DOHH2 (cell line): ENCODE data around the gene SERTAD2.

Experiments
- H3F3A ChIP-seq: fragments of 200-600 bp; sonication (generic), shearing (Covaris generic); 2 replicates; pipeline ENCODE4 v1.6.0; 2016; ENCODE audit warnings: antibody characterized with exemption, mild to moderate bottlenecking; ENCODE audit not compliant: control insufficient read depth, insufficient read depth
- H3K27ac ChIP-seq: fragments of 200-600 bp; sonication (generic); 2 replicates; pipeline ENCODE4 v1.5.1; 2014; ENCODE audit warnings: low read depth, mild to moderate bottlenecking, low read length, moderate library complexity
- H3K27me3 ChIP-seq: fragments of 200-600 bp; sonication (generic); 2 replicates; pipeline ENCODE4 v1.6.1; 2014; ENCODE audit warnings: mild to moderate bottlenecking, low read length, mixed read lengths; ENCODE audit not compliant: control insufficient read depth
- H3K36me3 ChIP-seq: fragments of 200-600 bp; sonication (generic); 2 replicates; pipeline ENCODE4 v1.6.1; 2014; ENCODE audit warnings: mild to moderate bottlenecking, low read length, moderate library complexity, mixed read lengths; ENCODE audit not compliant: control insufficient read depth
- H3K4me1 ChIP-seq: fragments of 200-600 bp; sonication (generic); 2 replicates; pipeline ENCODE4 v1.6.1; 2014; ENCODE audit warnings: mild to moderate bottlenecking, low read length, mixed read lengths; ENCODE audit not compliant: control insufficient read depth
- H3K4me2 ChIP-seq: fragments of 200-600 bp; sonication (generic); 2 replicates; pipeline ENCODE4 v1.6.0; 2014; ENCODE audit warnings: mild to moderate bottlenecking, low read length, moderate library complexity
- H3K4me3 ChIP-seq: fragments of 200-600 bp; sonication (generic); 2 replicates; pipeline ENCODE4 v1.5.1; 2014; ENCODE audit warnings: mild to moderate bottlenecking, low read length, mixed read lengths
- H3K79me2 ChIP-seq: fragments of 200-600 bp; sonication (generic); 2 replicates; pipeline ENCODE4 v1.6.1; 2014; ENCODE audit warnings: mild to moderate bottlenecking, low read length, mixed read lengths; ENCODE audit not compliant: control insufficient read depth
- H3K9me2 ChIP-seq: fragments of 200-600 bp; sonication (generic); replicated peaks from 2 replicates; pipeline ENCODE4 v1.6.1; 2014; ENCODE audit warnings: mild to moderate bottlenecking, low read length, mixed read lengths; ENCODE audit not compliant: control insufficient read depth
- H3K9me3 ChIP-seq: fragments of 200-600 bp; sonication (generic); 2 replicates; pipeline ENCODE4 v1.6.1; 2014; ENCODE audit warnings: antibody characterized with exemption, low read length, mixed read lengths; ENCODE audit not compliant: control insufficient read depth, insufficient read depth
- H4K20me1 ChIP-seq: fragments of 200-600 bp; sonication (generic); 2 replicates; pipeline ENCODE4 v1.6.0; 2014; ENCODE audit warnings: low read depth, mild to moderate bottlenecking, antibody characterized with exemption, low read length, moderate library complexity; ENCODE audit not compliant: control insufficient read depth, insufficient read depth
- CTCF ChIP-seq: fragments of 200-600 bp; sonication (generic); IDR thresholded peaks from one replicate; pipeline ENCODE4 v1.5.1; 2014; ENCODE audit warnings: antibody characterized with exemption, mild to moderate bottlenecking, low read depth, low read length; ENCODE audit not compliant: poor library complexity, severe bottlenecking
- EZH2phosphoT487 ChIP-seq: fragments of 200-600 bp; sonication (generic); IDR thresholded peaks from 2 replicates; pipeline ENCODE4 v1.6.1; 2017; ENCODE audit warnings: borderline replicate concordance, mild to moderate bottlenecking, antibody characterized with exemption, low read length, moderate library complexity, mixed read lengths

The SERTAD2 gene

GRCh38 chr2:64639691-64640090 lies 14.0 kb downstream of the SERTAD2 start:
- peak overlapping the region; percentile 84 for H3K4me2 ChIP-seq
- H3K4me3 ChIP-seq = peak overlapping the region; percentile 47
- peaks cover 91% of the 10 kb centered on the region for H3K4me1 ChIP-seq
- no peaks in the 10 kb centered on the region for H3K9me2 ChIP-seq
- TF ChIP-seq CTCF = no peak
- TF ChIP-seq EZH2phosphoT487 = no peak
- H3K36me3 ChIP-seq = peaks cover 46% of the 10 kb centered on the region
- H3K27ac ChIP-seq = peak overlapping the region; percentile 76
- H4K20me1 ChIP-seq = peaks cover 12% of the 10 kb centered on the region
- H3K9me3 ChIP-seq = no peaks in the 10 kb centered on the region
- no peaks in the 10 kb centered on the region for H3K27me3 ChIP-seq
- peaks cover 98% of the 10 kb centered on the region for H3K79me2 ChIP-seq
- H3F3A ChIP-seq = peaks cover 32% of the 10 kb centered on the region

DNA sequence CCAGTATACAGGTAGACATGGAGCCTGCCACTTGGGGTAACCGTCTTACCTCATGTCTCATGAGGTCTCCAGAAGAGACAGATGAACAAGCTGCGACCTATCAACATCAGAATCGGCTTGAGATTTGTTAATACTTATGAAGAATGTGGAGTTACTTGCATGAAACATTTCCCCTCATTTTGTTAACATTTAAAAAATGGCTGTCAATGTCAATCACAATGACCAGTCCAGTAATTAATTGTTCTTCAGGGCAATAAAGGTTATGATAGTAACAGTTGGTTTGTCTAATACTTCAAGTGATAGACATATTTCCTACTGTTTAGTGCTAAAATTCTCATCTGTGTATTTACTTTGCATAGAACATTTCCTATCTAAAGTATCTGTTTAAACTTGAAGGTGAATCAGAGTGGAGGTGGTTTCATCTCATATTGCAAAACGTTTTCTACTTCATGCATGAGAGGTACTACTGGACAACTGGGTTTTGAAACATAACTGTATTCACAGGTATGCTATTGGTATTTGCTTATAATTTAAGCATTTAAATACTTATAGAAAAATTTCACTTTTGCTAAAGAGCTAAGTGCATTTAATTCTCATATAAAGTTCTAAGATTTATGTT lies 15.1 kb downstream of the SERTAD2 start:
- no peaks in the 10 kb centered on the region for H3K27me3 ChIP-seq
- H3F3A ChIP-seq = peaks cover 24% of the 10 kb centered on the region
- peak overlapping the region; percentile 50 for H3K4me3 ChIP-seq
- peaks cover 56% of the 10 kb centered on the region for H3K36me3 ChIP-seq
- TF ChIP-seq CTCF (no peak), EZH2phosphoT487 (no peak)
- peaks cover 80% of the 10 kb centered on the region for H3K4me1 ChIP-seq
- H4K20me1 ChIP-seq = peaks cover 12% of the 10 kb centered on the region
- H3K9me3 ChIP-seq = no peaks in the 10 kb centered on the region
- H3K79me2 ChIP-seq = peaks cover 96% of the 10 kb centered on the region
- H3K9me2 ChIP-seq = no peaks in the 10 kb centered on the region
- peak overlapping the region; percentile 76 for H3K27ac ChIP-seq
- peak overlapping the region; percentile 84 for H3K4me2 ChIP-seq

DNA sequence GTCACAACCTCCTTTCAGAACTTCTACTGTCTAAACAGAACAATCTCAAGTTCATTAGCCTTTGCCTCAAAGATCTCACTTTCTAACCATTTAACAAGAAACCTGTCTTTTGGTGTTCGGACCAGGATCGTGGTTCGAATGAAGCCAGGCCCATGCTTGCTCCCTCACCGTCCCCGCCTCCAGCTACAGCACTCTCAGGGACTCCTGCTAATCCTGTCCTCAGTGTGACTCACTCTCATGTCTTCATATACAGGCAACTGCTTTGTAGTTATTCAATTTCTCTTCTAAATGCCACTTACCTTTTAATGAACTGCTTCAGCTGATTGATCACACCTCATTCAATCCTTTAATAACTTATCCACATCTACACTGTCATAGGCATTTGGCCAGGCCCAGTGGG lies 15.8 kb downstream of the SERTAD2 start:
- Histone ChIP-seq H3K36me3 (peaks cover 63% of the 10 kb centered on the region), H3K27me3 (no peaks in the 10 kb centered on the region), H3K79me2 (peaks cover 93% of the 10 kb centered on the region), H3K9me3 (no peaks in the 10 kb centered on the region), H3K4me2 (peak overlapping the region; percentile 84), H3F3A (peaks cover 19% of the 10 kb centered on the region), H3K4me1 (peaks cover 73% of the 10 kb centered on the region), H4K20me1 (peaks cover 12% of the 10 kb centered on the region), H3K9me2 (no peaks in the 10 kb centered on the region), H3K4me3 (peak overlapping the region; percentile 50), H3K27ac (peak overlapping the region; percentile 76)
- TF ChIP-seq EZH2phosphoT487 (no peak), CTCF (no peak)
